ENCODE measurements around the gene AGER. TPM values are rescaled to one million over a fixed set of nuclear protein-coding genes. Genes with fewer than 3 reads are reported as not detected.
"Not testable (repeated sequence)": the region's sequence is repeated elsewhere in the genome, so short reads cannot be mapped to it uniquely, and the experiment has no call there.

Gene AGER
- total and polyA plus RNA-seq, 5 donors from 2014 or later = 0.44 to 27.8 (median 0.52) TPM; not detected in 2

DNA sequence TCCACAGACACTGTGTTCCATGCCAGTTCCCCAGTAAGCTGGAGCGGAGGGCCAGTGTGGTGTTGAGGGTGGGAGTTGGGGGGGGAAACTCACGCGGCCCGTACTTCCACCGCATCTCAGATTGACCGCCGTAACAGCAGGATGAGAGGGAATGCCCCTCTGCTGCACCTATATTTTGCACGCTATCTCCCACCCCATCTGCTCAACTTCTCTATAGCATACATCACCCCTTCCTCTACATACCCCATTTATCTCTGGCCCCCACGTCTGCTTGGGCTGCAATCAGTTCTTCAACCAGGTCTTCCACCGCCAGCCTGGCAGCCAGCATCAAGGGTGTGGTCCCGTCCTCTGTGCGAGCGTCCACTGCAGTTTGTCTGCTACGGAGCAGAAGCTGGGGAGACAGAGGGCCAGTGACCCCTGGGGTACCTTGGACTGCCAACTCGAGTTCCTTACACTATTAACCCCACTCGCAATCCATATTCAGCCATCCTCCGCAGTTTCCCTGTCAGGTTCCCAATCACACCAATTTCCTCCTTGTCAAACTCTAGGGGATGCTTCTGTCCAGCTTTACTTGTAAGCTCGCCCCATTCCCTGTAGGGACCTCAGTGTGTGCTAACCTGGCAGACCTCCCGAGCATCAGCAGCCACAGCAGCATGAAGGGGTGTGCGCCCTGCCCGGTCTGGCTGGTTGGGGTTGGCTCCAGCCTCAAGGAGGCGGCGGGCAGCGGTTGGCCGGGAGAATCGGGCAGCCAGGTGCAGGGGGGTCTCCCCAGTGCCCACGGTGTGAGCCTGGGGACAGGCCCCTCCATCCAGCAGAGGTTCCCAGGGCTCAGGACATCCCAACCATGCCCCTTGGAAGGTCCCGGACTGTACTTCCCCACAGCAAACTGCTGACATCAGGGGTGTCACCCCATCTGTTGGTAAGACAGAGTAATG, 12.9 kb upstream of the AGER start:
- DNase-seq = no peak
- Mint-ChIP-seq H3K27ac (peak overlapping the region; percentile 98 to 99 (median 98)), H3K36me3 (no peaks in the 10 kb centered on the region), H3K9me3 (no peaks in the 10 kb centered on the region), H3K4me3 (peak overlapping the region; percentile 97 to 99 (median 99)), H3K4me1 (peaks cover 22 to 37% (median 26%) of the 10 kb centered on the region in 4 donors), H3K27me3 (peaks cover 19% of the 10 kb centered on the region)
- Histone ChIP-seq H3K27me3 (ENCODE audit: control insufficient read depth, insufficient read depth, low read length) (no peaks in the 10 kb centered on the region), H3K9me3 (ENCODE audit: control insufficient read depth in 2 of 2, low read length in 2 of 2) (no peaks in the 10 kb centered on the region), H3K36me3 (ENCODE audit: control insufficient read depth, insufficient read depth, low read length) (no peaks in the 10 kb centered on the region), H3K4me3 (ENCODE audit: low read depth, low read length) (peak overlapping the region; percentile 82), H3K4me1 (ENCODE audit: control insufficient read depth, insufficient read depth, low read length, poor library complexity, severe bottlenecking) (peaks cover 41% of the 10 kb centered on the region), H3K27ac (ENCODE audit: insufficient read depth, low read length, poor library complexity, severe bottlenecking) (peak overlapping the region; percentile 97)
- no peak for ATAC-seq (ENCODE audit: low read depth in 2 of 2)

DNA sequence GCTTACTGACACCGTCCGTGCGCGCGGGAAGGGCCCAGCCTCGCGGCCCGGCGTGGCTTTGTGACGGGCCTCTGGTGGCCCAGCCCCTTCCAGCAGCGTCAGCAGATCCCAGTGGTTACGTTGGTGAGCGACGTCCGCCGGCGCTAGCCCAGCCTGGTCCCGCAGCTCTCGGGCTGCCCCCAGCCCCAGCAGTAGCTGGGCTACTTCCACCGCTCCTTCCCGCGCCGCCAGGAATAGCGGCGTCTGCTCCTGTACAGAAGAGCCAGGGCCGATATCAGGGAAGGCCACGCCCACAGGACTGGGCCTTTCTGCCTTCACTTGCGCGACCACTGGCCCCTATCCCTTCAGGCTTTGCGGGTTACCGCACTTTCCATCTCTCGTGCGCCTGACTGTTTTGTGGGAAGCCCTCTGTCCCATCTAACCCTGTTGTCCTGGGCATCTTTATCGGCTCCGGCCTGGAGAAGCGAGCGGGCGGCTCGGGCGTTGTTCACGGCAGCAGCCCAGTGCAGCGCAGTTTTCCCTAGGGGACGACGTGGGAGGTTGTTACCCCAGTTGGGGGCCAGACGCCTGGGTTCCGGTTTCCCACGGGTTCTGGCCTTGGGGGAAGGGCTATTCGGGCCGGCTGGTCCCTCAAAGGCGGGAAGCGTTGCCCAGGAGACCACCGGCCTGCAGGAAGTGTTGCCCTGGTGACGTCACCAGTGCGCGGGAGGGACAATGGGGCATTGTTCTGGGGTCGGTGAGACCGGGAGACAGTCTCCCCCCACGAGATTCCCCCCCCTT, 12.0 kb upstream of the AGER start:
- Mint-ChIP-seq H3K27me3 (peaks cover 23% of the 10 kb centered on the region), H3K4me1 (peaks cover 22 to 37% (median 29%) of the 10 kb centered on the region in 4 donors), H3K27ac (peak overlapping the region; percentile 91 to 99 (median 98)), H3K9me3 (no peaks in the 10 kb centered on the region), H3K36me3 (no peaks in the 10 kb centered on the region), H3K4me3 (peak overlapping the region; percentile 97 to 99 (median 99))
- H3K9me3 ChIP-seq (ENCODE audit: control insufficient read depth in 2 of 2, low read length in 2 of 2) = no peaks in the 10 kb centered on the region
- H3K27ac ChIP-seq (ENCODE audit: insufficient read depth, low read length, poor library complexity, severe bottlenecking) = peak overlapping the region; percentile 97
- peak overlapping the region; percentile 82 for H3K4me3 ChIP-seq (ENCODE audit: low read depth, low read length)
- no peaks in the 10 kb centered on the region for H3K27me3 ChIP-seq (ENCODE audit: control insufficient read depth, insufficient read depth, low read length)
- peak in 2 of 3 donors; percentile 61 to 64 for DNase-seq
- peaks cover 48% of the 10 kb centered on the region for H3K4me1 ChIP-seq (ENCODE audit: control insufficient read depth, insufficient read depth, low read length, poor library complexity, severe bottlenecking)
- ATAC-seq (ENCODE audit: low read depth in 2 of 2) = peak; percentile 86 to 87
- no peaks in the 10 kb centered on the region for H3K36me3 ChIP-seq (ENCODE audit: control insufficient read depth, insufficient read depth, low read length)

DNA sequence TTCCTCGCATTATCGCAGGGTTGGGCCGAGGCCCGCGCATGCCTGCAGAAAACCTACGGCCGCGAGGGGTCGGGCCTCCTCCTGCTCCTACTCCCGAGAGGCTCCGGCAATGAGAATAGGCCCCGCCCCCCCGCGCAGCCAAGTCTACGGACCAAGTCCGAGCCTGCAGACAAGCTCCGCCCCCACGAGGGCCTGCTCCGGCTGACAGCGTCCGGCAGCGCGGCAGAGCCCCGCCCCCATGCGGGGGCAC, 11.5 kb upstream of the AGER start:
- H3K4me1 Mint-ChIP-seq = peaks cover 22 to 37% (median 29%) of the 10 kb centered on the region in 4 donors
- DNase-seq (peak; percentile 98 to 100 (median 99)), ATAC-seq (ENCODE audit: low read depth in 2 of 2) (peak; percentile 80 to 85)
- no peaks in the 10 kb centered on the region for H3K36me3 Mint-ChIP-seq
- no peaks in the 10 kb centered on the region for H3K9me3 Mint-ChIP-seq
- Histone ChIP-seq H3K9me3 (ENCODE audit: control insufficient read depth in 2 of 2, low read length in 2 of 2) (no peaks in the 10 kb centered on the region), H3K4me3 (ENCODE audit: low read depth, low read length) (peak overlapping the region; percentile 84), H3K4me1 (ENCODE audit: control insufficient read depth, insufficient read depth, low read length, poor library complexity, severe bottlenecking) (peaks cover 53% of the 10 kb centered on the region), H3K27ac (ENCODE audit: insufficient read depth, low read length, poor library complexity, severe bottlenecking) (peak overlapping the region; percentile 97), H3K27me3 (ENCODE audit: control insufficient read depth, insufficient read depth, low read length) (no peaks in the 10 kb centered on the region), H3K36me3 (ENCODE audit: control insufficient read depth, insufficient read depth, low read length) (no peaks in the 10 kb centered on the region)
- peak overlapping the region; percentile 85 to 99 (median 98) for H3K27ac Mint-ChIP-seq
- H3K27me3 Mint-ChIP-seq = peaks cover 18% of the 10 kb centered on the region
- H3K4me3 Mint-ChIP-seq = peak overlapping the region; percentile 97 to 99 (median 99)

DNA sequence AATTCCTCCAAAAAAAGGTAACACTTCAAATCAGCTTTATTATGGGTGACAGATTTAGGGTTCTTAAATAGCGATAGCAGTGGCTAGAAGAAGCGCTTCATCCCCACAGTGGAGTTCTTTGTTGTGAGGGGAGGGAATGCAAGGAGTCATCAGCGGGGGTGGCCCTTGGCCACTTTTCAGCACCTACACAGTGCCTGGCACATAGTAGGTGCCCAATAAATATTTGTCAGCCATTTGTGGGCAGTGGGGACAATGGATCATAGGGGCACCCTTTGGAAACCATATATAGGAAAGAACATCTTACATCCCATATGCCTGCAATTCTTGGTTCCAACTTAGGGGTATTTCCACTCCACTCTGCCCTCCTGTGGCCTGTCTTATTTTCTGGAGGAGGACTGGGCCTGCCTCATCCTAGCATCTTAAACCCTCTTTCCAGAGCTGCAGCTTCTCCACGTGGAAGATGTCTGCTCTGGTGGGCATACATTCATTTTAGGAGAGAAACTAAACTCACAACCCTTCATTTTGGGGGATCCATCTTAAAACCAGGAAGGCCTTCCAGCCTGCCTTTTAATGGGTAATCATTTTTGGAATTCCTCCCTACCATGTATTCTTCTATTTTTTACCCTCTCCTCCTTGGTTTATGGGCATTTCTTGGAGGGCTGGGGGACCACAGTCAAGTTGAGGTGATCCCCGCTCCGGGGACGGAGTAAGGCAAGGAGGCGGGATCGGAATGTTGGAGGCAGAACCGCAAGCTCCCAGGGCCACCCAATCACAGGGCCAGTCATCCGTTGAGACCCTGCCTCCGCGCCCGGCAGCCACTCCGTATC, 11.0 kb upstream of the AGER start:
- Mint-ChIP-seq H3K9me3 (no peaks in the 10 kb centered on the region), H3K36me3 (no peaks in the 10 kb centered on the region), H3K4me3 (peak overlapping the region; percentile 97 to 99 (median 99)), H3K27me3 (peaks cover 13% of the 10 kb centered on the region), H3K4me1 (peaks cover 22 to 37% (median 29%) of the 10 kb centered on the region in 4 donors), H3K27ac (peak overlapping the region; percentile 85 to 99 (median 98))
- Histone ChIP-seq H3K27ac (ENCODE audit: insufficient read depth, low read length, poor library complexity, severe bottlenecking) (peak overlapping the region; percentile 97), H3K36me3 (ENCODE audit: control insufficient read depth, insufficient read depth, low read length) (no peaks in the 10 kb centered on the region), H3K4me3 (ENCODE audit: low read depth, low read length) (peak overlapping the region; percentile 84), H3K27me3 (ENCODE audit: control insufficient read depth, insufficient read depth, low read length) (no peaks in the 10 kb centered on the region), H3K4me1 (ENCODE audit: control insufficient read depth, insufficient read depth, low read length, poor library complexity, severe bottlenecking) (peaks cover 58% of the 10 kb centered on the region), H3K9me3 (ENCODE audit: control insufficient read depth in 2 of 2, low read length in 2 of 2) (no peaks in the 10 kb centered on the region)
- DNase-seq (peak in 1 of 3 donors; percentile 72), ATAC-seq (ENCODE audit: low read depth in 2 of 2) (no peak)

DNA sequence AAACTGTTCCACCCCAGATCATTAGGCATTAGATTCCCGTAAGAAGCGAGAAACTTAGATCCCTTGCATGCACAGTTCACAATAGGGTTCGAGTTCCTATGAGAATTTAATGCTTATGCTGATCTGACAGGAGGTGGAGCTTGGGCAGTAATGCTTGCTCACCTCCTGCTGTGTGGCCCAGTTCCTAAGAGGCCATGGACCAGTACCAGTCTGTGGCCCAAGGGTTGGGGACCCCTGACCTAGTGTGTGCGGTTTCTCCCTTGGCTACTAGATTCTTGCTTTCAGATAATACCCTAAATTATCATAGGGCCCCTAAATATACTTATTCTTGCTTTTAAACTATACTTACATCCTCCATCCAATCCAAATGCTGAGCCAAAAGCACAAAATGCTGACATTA, 10.3 kb upstream of the AGER start:
- Histone ChIP-seq H3K27me3 (ENCODE audit: control insufficient read depth, insufficient read depth, low read length) (no peaks in the 10 kb centered on the region), H3K36me3 (ENCODE audit: control insufficient read depth, insufficient read depth, low read length) (no peaks in the 10 kb centered on the region), H3K9me3 (ENCODE audit: control insufficient read depth in 2 of 2, low read length in 2 of 2) (no peaks in the 10 kb centered on the region), H3K4me3 (ENCODE audit: low read depth, low read length) (peak overlapping the region; percentile 84), H3K4me1 (ENCODE audit: control insufficient read depth, insufficient read depth, low read length, poor library complexity, severe bottlenecking) (peaks cover 60% of the 10 kb centered on the region), H3K27ac (ENCODE audit: insufficient read depth, low read length, poor library complexity, severe bottlenecking) (peak overlapping the region; percentile 97)
- Mint-ChIP-seq H3K9me3 (no peaks in the 10 kb centered on the region), H3K4me1 (peaks cover 22 to 37% (median 29%) of the 10 kb centered on the region in 4 donors), H3K27ac (peak overlapping the region; percentile 85 to 99 (median 98)), H3K4me3 (peak overlapping the region; percentile 97 to 99 (median 99)), H3K27me3 (peaks cover 13% of the 10 kb centered on the region), H3K36me3 (no peaks in the 10 kb centered on the region)
- no peak for DNase-seq
- ATAC-seq (ENCODE audit: low read depth in 2 of 2) = no peak

DNA sequence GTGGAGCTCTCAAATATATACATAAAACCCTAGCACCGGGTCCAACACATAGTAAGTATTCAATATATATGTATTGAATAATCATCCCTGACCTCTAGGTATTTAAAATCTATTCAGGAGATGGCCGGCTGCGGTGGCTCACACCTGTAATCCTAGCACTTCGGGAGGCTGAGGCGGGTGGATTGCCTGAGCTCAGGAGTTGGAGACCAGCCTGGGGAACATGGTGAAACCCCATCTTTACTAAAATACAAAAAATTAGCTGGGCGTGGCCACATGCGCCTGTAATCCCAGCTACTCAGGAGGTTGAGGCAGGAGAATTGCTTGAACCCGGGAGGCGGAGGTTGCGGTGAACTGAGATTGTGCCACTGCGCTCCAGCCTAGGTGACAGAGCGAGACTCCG, 9.0 kb upstream of the AGER start:
- not testable (repeated sequence) for ATAC-seq (ENCODE audit: low read depth in 2 of 2); H3K36me3 ChIP-seq (ENCODE audit: control insufficient read depth, insufficient read depth, low read length); H3K36me3 Mint-ChIP-seq; H3K27me3 ChIP-seq (ENCODE audit: control insufficient read depth, insufficient read depth, low read length); DNase-seq; H3K9me3 Mint-ChIP-seq; H3K9me3 ChIP-seq (ENCODE audit: control insufficient read depth in 2 of 2, low read length in 2 of 2)
- peaks cover 13% of the 10 kb centered on the region for H3K27me3 Mint-ChIP-seq
- H3K4me1 ChIP-seq (ENCODE audit: control insufficient read depth, insufficient read depth, low read length, poor library complexity, severe bottlenecking) = peaks cover 73% of the 10 kb centered on the region
- peak overlapping the region; percentile 88 for H3K27ac ChIP-seq (ENCODE audit: insufficient read depth, low read length, poor library complexity, severe bottlenecking)
- H3K27ac Mint-ChIP-seq = peak overlapping the region; percentile 98 to 99 (median 99)
- peak overlapping the region; percentile 99 to 100 (median 99) for H3K4me3 Mint-ChIP-seq
- H3K4me1 Mint-ChIP-seq = peaks cover 22 to 48% (median 37%) of the 10 kb centered on the region in 4 donors
- H3K4me3 ChIP-seq (ENCODE audit: low read depth, low read length) = peak overlapping the region; percentile 84

DNA sequence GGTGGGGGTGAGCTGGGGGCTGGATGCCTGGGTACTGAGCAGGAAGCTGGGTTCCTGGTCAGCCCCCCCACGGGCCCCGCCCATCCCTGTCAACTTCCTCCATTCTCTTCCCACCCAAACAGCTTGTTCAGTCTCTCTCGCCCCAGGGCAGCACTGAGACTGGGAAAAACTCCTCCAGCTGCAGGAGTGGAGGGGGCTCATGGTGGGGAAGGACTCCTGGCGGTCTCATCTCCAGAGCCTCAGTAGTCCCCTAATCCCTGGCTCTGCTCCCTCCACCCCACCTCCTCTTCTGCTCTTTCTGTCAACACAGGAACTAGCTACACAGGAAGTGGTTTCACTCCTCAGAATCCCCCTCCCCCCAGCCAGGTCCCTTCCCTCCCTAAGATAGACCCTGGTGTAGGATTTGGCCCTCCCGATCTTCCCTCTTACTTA, 8.6 kb upstream of the AGER start, which contains the start of gene GPSM3:
TSS of gene GPSM3 (minus strand) at position 36 of the 432 bp plus-strand sequence. CDS start 130 bp downstream, outside the sequence.
- DNase-seq = peak; percentile 46 to 87 (median 59)
- no peaks in the 10 kb centered on the region for H3K9me3 Mint-ChIP-seq
- peak within 1 kb of the TSS; percentile 99 to 100 (median 99) for H3K4me3 Mint-ChIP-seq
- H3K27ac ChIP-seq (ENCODE audit: insufficient read depth, low read length, poor library complexity, severe bottlenecking) = peak within 1 kb of the TSS; percentile 88
- no peak for ATAC-seq (ENCODE audit: low read depth in 2 of 2)
- no peaks in the 10 kb centered on the region for H3K27me3 ChIP-seq (ENCODE audit: control insufficient read depth, insufficient read depth, low read length)
- peaks cover 78% of the 10 kb centered on the region for H3K4me1 ChIP-seq (ENCODE audit: control insufficient read depth, insufficient read depth, low read length, poor library complexity, severe bottlenecking)
- H3K36me3 ChIP-seq (ENCODE audit: control insufficient read depth, insufficient read depth, low read length) = peaks cover 4% of the 10 kb centered on the region
- peaks cover 13% of the 10 kb centered on the region for H3K27me3 Mint-ChIP-seq
- peak within 1 kb of the TSS; percentile 98 to 99 (median 99) for H3K27ac Mint-ChIP-seq
- H3K36me3 Mint-ChIP-seq = peaks cover 4% of the 10 kb centered on the region
- H3K4me3 ChIP-seq (ENCODE audit: low read depth, low read length) = peak within 1 kb of the TSS; percentile 84
- no peaks in the 10 kb centered on the region for H3K9me3 ChIP-seq (ENCODE audit: control insufficient read depth in 2 of 2, low read length in 2 of 2)
- peaks cover 22 to 53% (median 40%) of the 10 kb centered on the region in 4 donors for H3K4me1 Mint-ChIP-seq
